ENCODE measurements around the gene TSPAN4.

TSPAN4 gene

DNA sequence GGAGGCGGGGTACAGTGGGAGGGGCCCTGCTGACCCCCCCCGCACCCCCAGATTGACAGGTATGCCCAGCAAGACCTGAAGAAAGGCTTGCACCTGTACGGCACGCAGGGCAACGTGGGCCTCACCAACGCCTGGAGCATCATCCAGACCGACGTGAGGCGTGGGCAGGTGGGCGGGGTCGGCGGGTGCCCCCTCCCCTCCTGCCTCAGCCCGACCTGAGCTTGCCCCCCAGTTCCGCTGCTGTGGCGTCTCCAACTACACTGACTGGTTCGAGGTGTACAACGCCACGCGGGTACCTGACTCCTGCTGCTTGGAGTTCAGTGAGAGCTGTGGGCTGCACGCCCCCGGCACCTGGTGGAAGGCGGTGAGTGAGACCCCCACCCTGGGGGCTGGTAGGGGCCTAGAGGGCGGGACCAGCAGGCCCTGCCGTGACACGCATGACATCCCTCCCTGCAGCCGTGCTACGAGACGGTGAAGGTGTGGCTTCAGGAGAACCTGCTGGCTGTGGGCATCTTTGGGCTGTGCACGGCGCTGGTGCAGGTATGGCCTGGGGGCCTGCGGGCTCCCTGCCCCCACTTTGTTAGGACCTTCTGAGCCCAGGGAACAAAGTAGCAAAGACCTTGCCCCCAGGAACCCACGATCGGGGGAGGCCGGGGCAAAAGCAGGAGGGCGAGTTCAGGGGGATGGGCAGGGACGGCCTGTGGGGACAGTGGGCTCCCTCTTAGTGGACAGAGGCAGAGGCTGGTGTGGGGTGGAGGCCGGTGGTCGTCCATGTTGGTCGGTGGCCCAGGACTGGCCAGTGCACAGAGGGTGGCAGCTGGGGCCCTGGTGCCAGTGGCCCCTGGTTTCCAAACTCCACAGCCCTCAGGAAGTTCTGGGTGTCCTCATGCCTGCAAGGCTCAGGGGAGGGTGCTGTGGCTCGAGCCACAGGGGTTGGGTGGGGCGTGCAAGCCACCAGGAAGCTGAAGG lies 23.1 kb downstream of the TSPAN4 start:
- no peak for DNase-seq (ENCODE audit: low read depth in 2 of 2)

DNA sequence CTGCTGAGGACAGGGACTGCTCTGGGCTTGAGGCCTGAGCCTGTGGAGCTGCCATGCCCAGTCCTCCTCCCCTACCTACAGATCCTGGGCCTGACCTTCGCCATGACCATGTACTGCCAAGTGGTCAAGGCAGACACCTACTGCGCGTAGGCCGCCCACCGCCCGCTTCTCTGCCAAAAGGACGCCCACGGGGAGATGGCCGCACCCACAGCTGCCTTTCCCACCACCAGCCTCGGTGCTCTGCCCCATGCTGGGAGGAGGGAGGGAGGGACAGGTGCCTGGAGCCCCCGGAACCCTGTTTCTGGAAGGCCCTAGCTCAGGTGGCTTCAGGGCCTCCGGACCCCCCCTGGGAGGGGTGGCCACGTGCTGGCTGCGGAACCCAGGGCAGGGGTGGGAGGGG lies 23.8 kb downstream of the TSPAN4 start:
- no peak for DNase-seq (ENCODE audit: low read depth in 2 of 2)

- DNase-seq (ENCODE audit: low read depth in 2 of 2), result no peak
Observed at GRCh38 chr11:867856-868358, 25.3 kb downstream of the TSPAN4 start.

DNA sequence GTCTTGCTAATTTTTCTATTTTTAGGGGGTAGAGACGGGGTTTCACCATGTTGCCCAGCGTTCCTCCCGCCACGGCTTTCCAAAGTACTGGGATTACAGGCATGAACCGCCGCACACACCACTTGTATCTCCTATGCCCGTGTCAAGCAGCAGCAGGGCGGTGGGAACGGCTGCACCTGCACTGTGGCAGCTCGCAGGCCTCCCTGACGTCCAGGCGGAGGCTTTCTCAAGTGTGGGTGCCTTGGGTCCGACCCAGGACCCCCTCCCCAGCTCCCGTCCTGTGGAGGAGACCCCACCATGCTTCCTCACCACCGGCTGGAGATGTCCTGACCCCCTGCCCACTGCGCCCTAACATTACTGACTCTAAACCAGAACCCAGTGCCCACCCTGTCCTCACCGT lies 25.7 kb downstream of the TSPAN4 start:
- DNase-seq (ENCODE audit: low read depth in 2 of 2), result no peak

GRCh38 chr11:868802-869201 lies 26.1 kb downstream of the TSPAN4 start:
- no peak for DNase-seq (ENCODE audit: low read depth in 2 of 2)

DNA sequence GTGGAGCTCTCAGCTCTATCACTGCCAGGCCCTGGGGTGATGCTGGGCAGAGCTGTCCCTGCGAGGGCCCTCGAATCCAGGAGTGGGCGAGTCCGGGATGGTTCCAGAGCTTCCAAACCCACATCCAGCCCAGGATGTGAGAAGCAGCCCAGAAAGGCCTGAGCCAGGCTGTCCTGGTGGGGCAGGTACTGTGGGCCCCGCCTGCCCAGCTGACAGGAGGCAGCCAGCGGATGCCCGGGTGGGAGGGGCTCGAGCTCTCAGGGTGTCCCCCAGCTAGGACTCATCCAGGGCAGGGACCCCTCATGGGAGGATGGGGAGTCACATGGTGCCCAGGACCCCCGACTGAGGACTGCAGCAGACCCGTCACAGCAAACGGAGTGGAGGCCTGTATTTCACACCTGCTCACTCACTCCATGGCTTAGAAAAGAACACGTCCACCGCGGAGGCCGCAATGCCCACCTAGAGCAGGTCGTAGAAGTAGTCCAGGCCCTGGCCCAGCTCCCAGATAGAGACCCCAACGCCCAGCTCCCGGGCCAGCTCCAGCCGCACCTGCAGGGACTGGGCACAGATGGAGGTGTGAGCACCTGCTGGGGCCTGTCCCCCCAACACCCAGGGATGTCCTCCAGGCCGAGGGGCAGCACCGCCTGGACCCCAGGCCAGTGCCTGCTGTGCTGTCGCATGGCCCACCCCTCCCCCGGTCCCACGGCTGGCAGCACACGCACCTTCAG lies 26.9 kb downstream of the TSPAN4 start:
- DNase-seq (ENCODE audit: low read depth in 2 of 2), result no peak

- DNase-seq (ENCODE audit: low read depth in 2 of 2), result no peak
Observed at GRCh38 chr11:870127-870413, 27.4 kb downstream of the TSPAN4 start.

DNA sequence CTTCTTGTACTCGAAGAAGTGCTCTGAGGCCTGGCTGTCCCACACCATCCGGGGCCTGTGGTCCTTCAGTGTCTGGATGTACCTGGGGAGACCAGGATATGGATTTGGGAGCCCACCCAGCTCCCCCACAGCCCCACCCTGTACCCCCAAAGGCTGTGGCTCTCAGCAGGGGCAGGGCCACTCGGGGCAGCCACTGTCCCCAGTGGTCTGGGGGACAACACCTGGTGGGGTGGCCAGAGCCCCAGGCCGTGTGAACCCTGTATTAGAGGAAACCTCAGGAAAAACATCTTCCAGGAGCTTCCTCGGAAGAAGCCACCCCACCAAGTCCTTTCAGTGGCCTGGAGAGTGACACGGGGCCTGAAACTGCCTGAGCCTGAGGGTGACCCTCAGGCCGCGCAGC lies 27.8 kb downstream of the TSPAN4 start:
- no peak for DNase-seq (ENCODE audit: low read depth in 2 of 2)

DNA sequence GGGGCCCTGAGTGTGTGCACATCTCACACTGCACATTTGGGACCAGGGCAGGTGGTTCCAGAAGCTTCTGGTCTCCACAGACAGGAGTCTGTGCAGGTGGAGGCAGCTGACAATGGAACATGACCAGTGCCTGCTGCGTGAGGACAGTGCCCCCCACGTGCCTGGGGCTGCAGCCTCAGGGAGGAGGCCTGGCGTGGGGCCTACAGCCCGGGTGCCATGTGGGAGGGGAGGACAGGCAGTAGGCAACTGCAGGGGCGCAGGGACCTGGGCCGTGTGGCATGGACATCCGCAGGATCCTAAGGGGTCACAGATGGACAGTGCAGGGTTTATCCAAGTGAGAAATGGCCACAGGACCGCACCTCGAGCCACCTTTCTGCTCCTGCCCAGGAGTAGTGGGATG lies 28.8 kb downstream of the TSPAN4 start:
- no peak for DNase-seq (ENCODE audit: low read depth in 2 of 2)

DNA sequence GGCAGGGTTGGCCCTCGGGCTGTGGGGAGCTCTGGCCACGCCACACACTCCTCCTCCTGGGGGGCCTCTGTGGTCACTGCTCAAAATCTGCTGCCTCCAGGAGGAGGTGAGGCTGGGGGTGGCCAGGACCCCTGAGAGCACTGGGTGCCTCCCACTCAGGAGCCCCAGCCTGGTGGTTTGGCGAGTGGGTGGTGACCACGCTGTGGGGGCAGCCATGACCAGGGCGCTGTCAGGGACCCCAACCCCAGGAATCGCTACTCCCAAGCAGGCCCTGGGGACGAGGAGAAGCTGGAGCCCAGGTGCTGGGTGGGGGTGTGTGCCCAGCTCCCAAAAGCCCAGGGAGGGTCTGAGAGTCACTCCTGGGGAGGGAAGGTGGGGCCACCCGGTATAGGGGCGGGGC lies 30.1 kb downstream of the TSPAN4 start:
- DNase-seq (ENCODE audit: low read depth in 2 of 2), result no peak

DNA sequence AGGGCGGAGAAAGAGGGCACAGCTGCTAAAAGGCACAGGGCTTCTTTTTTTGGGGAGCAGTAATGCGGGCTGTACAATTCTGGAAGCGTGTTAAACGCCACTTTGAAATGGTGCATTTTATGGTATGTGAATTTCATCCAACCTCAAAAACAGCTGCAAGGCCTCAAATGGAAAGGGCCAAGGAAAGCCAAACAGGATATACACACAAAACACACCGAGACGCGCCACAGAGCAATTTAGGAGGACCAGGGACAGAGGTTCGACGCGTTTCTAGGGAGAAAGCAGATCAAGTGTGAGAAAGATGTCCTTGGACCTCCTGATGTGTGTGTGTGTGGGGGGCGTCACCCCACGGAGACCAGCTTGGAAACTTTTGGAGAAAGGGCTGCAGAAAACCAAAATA lies 31.1 kb downstream of the TSPAN4 start:
- no peak for DNase-seq (ENCODE audit: low read depth in 2 of 2)

- no peak for DNase-seq (ENCODE audit: low read depth in 2 of 2)
Observed at GRCh38 chr11:875203-875602, 32.6 kb downstream of the TSPAN4 start.

DNA sequence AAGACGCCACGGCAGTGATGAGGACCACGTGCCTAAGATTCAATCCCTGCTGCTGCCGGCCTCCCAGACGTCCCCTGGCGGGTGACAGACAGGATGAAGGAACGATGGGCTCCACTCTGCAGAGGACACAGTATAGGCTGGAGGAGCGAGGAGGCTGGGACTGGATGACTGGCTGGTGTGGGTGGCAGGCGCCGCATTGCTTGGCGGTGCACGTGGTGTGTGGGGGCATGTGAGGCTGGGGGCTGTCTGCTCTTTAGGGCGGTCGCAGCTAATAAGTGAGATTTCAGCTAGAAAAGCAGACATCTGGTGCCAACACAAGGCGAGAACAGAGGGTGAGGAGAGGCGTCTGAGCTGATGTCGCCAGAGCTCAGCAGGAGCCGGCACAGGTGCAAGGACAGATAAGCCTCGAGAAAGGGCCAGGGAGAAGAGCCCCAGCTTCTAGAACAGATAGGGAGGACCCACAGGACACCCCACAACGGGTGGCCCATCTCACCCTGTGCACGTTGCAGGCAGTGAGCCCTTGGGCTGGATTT lies 33.2 kb downstream of the TSPAN4 start:
- DNase-seq (ENCODE audit: low read depth in 2 of 2), result no peak

DNA sequence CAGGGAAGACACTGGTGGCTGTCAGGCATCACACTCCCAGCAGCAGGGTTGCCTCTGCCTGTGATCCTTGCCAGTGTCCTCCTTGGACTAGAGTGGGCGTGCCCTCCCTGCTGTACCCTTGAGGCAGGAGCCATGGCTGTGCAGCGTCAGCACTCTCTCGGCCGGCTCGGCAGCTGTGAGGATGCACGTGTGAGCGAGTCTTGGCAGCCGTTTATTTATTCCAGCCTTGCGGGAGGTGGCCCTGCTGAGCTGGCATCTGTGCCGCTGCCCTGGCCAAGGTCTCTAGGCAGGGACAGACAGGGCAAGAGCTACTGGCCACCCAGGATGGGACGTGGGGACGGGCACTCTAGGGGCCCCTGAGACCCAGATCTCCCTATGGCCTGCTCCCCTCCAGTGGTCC lies 33.9 kb downstream of the TSPAN4 start:
- DNase-seq (ENCODE audit: low read depth in 2 of 2), result no peak

DNA sequence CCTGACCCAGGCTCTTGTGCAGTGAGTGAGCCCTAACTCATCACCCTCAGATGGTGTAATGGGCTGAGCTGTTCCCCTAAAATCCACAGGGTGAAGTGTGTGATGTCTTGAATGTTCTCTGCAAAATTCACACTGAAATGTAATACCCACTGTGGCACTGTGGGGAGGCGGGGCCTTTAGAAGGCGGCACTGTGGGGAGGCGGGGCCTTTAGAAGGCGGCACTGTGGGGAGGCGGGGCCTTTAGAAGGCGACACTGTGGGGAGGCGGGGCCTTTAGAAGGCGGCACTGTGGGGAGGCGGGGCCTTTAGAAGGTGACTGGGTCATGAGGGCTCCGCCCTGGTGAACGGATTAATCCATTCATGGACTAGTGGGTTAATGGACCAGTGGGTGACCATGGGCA lies 34.9 kb downstream of the TSPAN4 start:
- DNase-seq (ENCODE audit: low read depth in 2 of 2), result no peak

DNA sequence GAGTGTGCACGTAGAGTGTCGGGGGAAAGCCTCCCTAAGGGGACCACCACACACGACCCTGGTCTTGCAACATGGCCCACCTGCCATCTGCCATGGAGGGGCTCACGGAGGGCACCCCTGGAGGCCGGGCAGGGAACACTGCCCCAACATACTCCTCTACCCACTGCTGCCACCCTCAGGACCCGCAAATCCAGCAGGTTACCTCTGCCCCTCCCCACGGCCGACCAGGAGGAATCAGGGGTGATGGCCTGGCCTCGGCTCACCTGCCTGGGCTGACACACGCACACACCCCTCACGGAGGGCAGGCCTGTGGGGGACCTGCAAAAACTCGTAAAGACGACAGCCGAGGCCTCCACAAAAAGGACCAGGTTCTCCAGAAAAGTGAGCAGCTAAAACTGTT lies 37.8 kb downstream of the TSPAN4 start:
- DNase-seq (ENCODE audit: low read depth in 2 of 2), result no peak

DNA sequence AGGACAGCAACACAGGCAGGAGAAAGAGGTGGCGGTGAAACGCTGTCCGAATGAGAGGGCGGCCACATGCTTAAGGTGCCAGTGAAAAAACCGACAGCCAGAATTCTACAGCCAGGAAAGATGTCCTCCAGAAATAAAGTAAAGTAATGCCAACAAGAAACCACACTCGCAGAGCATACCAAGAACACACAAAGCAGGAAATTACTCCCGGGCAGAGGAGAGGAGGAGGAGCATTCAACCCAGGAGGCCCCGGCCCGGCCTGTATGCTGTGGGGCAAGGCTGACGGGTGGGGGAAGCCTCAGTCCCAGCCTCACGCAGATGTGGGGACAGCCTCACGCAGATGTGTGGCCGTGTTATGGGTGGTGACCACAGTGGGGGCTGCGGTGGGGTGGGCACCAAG lies 39.9 kb downstream of the TSPAN4 start:
- no peak for DNase-seq (ENCODE audit: low read depth in 2 of 2)

- no peak for DNase-seq (ENCODE audit: low read depth in 2 of 2)
Observed at GRCh38 chr11:883527-883926, 40.9 kb downstream of the TSPAN4 start.

GRCh38 chr11:884578-885070 lies 42.0 kb downstream of the TSPAN4 start:
- no peak for DNase-seq (ENCODE audit: low read depth in 2 of 2)

DNA sequence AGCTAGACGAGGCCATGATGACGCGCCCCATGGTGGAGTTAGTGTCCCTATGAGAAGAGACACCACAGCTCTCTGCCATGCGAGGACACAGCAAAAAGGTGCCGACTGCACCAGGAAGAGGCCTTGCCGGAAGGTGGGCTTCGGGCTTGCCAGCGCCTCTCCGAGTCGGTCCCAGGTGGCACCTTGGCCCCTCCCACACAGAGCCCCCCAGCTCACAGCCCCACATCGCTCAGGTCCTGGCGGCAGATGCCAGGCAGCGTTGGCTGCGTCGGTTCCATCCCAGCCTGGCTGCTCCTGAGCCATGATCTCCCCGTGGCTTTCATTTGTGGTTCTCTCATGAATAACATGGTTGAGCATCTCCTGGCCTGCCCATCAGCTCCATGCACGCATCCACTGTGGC lies 43.9 kb downstream of the TSPAN4 start:
- DNase-seq (ENCODE audit: low read depth in 2 of 2), result no peak

- DNase-seq (ENCODE audit: low read depth in 2 of 2), result no peak
Observed at GRCh38 chr11:887589-887988, 44.9 kb downstream of the TSPAN4 start.

GRCh38 chr11:888310-889212 lies 45.9 kb downstream of the TSPAN4 start:
- no peak for DNase-seq (ENCODE audit: low read depth in 2 of 2)
